HFF-Myc (cell line): ENCODE measurements around the gene KCNK17.
"Not testable (repeated sequence)": the region's sequence is repeated elsewhere in the genome, so short reads cannot be mapped to it uniquely, and the experiment has no call there.

Source experiments
- DNase-seq: peaks from one replicate; pipeline ENCODE4 v3.0.0-alpha.2; 2011; ENCODE audit warnings: low read depth; ENCODE audit errors: extremely low read depth
- H3K4me3 ChIP-seq: replicated peaks from 2 replicates; pipeline ENCODE4 v1.5.1; 2011; ENCODE audit warnings: low read depth, mild to moderate bottlenecking, control low read depth, low read length
- TF ChIP-seq, protein P1 (sequence below): IDR thresholded peaks from 2 replicates; pipeline ENCODE4 v1.5.1; 2012; ENCODE audit warnings: mild to moderate bottlenecking, low read depth, low read length, control low read depth; ENCODE audit errors: missing control alignments

KCNK17 gene

GRCh38 chr6:39295611-39296011 lies 18.6 kb downstream of the KCNK17 start:
- no peak overlapping the region for H3K4me3 ChIP-seq
- DNase-seq, result no peak
- TF ChIP-seq, protein P1, sequence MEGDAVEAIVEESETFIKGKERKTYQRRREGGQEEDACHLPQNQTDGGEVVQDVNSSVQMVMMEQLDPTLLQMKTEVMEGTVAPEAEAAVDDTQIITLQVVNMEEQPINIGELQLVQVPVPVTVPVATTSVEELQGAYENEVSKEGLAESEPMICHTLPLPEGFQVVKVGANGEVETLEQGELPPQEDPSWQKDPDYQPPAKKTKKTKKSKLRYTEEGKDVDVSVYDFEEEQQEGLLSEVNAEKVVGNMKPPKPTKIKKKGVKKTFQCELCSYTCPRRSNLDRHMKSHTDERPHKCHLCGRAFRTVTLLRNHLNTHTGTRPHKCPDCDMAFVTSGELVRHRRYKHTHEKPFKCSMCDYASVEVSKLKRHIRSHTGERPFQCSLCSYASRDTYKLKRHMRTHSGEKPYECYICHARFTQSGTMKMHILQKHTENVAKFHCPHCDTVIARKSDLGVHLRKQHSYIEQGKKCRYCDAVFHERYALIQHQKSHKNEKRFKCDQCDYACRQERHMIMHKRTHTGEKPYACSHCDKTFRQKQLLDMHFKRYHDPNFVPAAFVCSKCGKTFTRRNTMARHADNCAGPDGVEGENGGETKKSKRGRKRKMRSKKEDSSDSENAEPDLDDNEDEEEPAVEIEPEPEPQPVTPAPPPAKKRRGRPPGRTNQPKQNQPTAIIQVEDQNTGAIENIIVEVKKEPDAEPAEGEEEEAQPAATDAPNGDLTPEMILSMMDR, result no peak

- TF ChIP-seq, protein P1, result no peak
- H3K4me3 ChIP-seq, result no peak overlapping the region
- DNase-seq, result no peak
Observed at GRCh38 chr6:39294899-39295298, 19.3 kb downstream of the KCNK17 start.

DNA sequence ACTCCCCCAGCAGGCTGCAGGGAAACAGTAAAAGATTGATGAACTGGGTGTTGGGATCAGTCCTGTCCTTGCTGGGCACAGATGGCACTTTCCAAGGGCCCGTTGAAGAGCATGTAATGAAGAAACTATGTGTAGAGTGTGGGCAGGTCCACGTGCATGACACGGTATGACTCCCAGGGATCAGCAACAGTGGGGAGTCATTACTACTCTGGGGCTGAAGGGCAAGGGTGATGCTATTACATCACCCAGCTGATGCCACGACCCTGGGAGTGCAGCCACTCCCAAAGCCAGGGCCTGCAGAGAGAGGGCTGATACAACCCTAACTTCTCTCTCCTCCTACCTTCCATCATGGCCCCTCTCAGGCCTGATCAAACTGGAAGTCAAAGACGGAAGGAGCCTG lies 20.1 kb downstream of the KCNK17 start:
- no peak for DNase-seq
- no peak overlapping the region for H3K4me3 ChIP-seq
- TF ChIP-seq, protein P1, result no peak

- no peak for DNase-seq
- no peak overlapping the region for H3K4me3 ChIP-seq
- TF ChIP-seq, protein P1, result no peak
Observed at GRCh38 chr6:39292637-39293036, 21.6 kb downstream of the KCNK17 start.

DNA sequence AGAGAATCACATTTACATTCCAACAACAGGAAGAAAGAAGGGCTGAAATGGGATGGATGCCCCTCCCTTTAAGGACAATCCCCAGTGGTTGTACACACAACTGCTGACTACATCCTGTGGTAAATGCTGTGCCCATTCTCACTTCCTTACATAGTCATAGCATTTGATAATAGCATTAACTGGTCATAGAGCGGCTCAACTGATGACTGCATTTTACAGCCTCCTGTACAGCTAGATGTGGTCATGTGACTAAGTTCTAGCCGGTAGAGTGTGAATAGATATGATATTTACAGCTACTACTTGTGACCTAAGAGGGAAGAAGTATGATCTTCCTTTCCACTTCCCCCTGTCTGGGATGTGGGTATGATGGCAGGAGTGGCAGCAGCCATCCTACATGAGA lies 24.7 kb downstream of the KCNK17 start:
- H3K4me3 ChIP-seq, result no peak overlapping the region
- no peak for DNase-seq
- TF ChIP-seq, protein P1, result no peak

DNA sequence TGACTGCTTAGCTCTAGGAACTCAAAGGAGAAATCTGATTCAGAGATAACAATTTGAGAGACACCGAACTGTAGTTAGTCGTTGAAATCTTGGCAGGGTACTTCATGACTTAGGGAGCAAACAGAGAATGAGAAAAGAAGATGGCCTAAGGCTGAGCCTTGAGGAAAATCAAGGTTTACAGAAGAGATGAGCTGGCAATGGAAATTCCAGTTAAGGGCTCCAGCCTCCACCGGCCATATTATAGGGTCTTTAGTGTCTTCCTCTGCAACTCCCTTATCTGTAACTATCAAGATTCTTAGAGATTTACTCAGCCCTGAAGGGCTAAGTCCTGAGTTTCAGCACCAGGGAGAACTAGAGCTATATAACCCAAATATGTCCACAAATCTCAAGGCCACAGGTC lies 26.6 kb downstream of the KCNK17 start:
- no peak overlapping the region for H3K4me3 ChIP-seq
- no peak for DNase-seq
- TF ChIP-seq, protein P1, result no peak

- not testable (repeated sequence) for H3K4me3 ChIP-seq, DNase-seq
Observed at GRCh38 chr6:39286596-39286995, 27.6 kb downstream of the KCNK17 start.
